CD4-positive, alpha-beta T cell treated with Interleukin-15 for 4 hours (primary cell): ENCODE data around the gene TNIK.
"Not testable (repeated sequence)": the region's sequence is repeated elsewhere in the genome, so short reads cannot be mapped to it uniquely, and the experiment has no call there.

Experiments
- DNase-seq: peaks from one replicate; pipeline ENCODE4 v3.0.0-alpha.2; 2020; ENCODE audit warnings: low spot score

The TNIK gene

GRCh38 chr3:171446301-171446700 is 13.9 kb downstream of the TNIK start:
- DNase-seq = no peak

- DNase-seq = no peak
Measured at GRCh38 chr3:171445620-171446204, 14.5 kb downstream of the TNIK start.

GRCh38 chr3:171444001-171444690 is 16.1 kb downstream of the TNIK start:
- DNase-seq = no peak

GRCh38 chr3:171443211-171443957 is 16.8 kb downstream of the TNIK start:
- DNase-seq = no peak

GRCh38 chr3:171442184-171442583 is 18.0 kb downstream of the TNIK start:
- DNase-seq = no peak

- no peak for DNase-seq
Measured at GRCh38 chr3:171441381-171441780, 18.8 kb downstream of the TNIK start.

- no peak for DNase-seq
Measured at GRCh38 chr3:171439996-171440395, 20.2 kb downstream of the TNIK start.

- DNase-seq = no peak
Measured at GRCh38 chr3:171437115-171437756, 23.0 kb downstream of the TNIK start.

GRCh38 chr3:171436380-171436779 is 23.8 kb downstream of the TNIK start:
- no peak for DNase-seq

GRCh38 chr3:171435757-171436156 is 24.4 kb downstream of the TNIK start:
- DNase-seq = no peak

- no peak for DNase-seq
Measured at GRCh38 chr3:171435143-171435542, 25.1 kb downstream of the TNIK start.

GRCh38 chr3:171432548-171432947 is 27.7 kb downstream of the TNIK start:
- no peak for DNase-seq

- DNase-seq = no peak
Measured at GRCh38 chr3:171431550-171431949, 28.7 kb downstream of the TNIK start.

GRCh38 chr3:171430530-171430929 is 29.7 kb downstream of the TNIK start:
- no peak for DNase-seq

GRCh38 chr3:171429635-171430034 is 30.6 kb downstream of the TNIK start:
- no peak for DNase-seq

GRCh38 chr3:171428892-171429291 is 31.3 kb downstream of the TNIK start:
- DNase-seq = no peak

- no peak for DNase-seq
Measured at GRCh38 chr3:171428321-171428787, 31.9 kb downstream of the TNIK start.

GRCh38 chr3:171427771-171428320 is 32.4 kb downstream of the TNIK start:
- no peak for DNase-seq

- not testable (repeated sequence) for DNase-seq
Measured at GRCh38 chr3:171424063-171424462, 36.1 kb downstream of the TNIK start.

GRCh38 chr3:171422855-171423254 is 37.4 kb downstream of the TNIK start:
- not testable (repeated sequence) for DNase-seq

- no peak for DNase-seq
Measured at GRCh38 chr3:171420667-171421066, 39.5 kb downstream of the TNIK start.

- DNase-seq = no peak
Measured at GRCh38 chr3:171419457-171419856, 40.7 kb downstream of the TNIK start.
